T-helper 1 cell treated with Interleukin-12 subunit alpha and Interleukin-12 subunit beta and Interleukin-4 antibody, amounts not matched to agents 30 ng/mL and 1 ng/mL, for 36 hours (primary cell): ENCODE data around the gene CA12. TPM values are rescaled to one million over a fixed set of nuclear protein-coding genes. Genes with fewer than 3 reads are reported as not detected.
"Not testable (repeated sequence)": the region's sequence is repeated elsewhere in the genome, so short reads cannot be mapped to it uniquely, and the experiment has no call there.

Experiments
- intact Hi-C: fragments of 100-400 bp; cut with micrococcal nuclease; formaldehyde crosslinking; loops from one replicate; pipeline ENCODE4 v1.15.1; 2024
- total RNA-seq: library from RNA; stranded (reverse); gene quantifications from 2 replicates; pipeline ENCODE4 v1.2.3, GENCODE V29; 2022

CA12 gene
- total RNA-seq, 1 donor from 2014 or later = not detected

- intact Hi-C loops = no loop called here
Measured at GRCh38 chr15:63360170-63360569, 21.5 kb downstream of the CA12 start.

- intact Hi-C loops = no loop called here
Measured at GRCh38 chr15:63358241-63359029, 23.2 kb downstream of the CA12 start.

- intact Hi-C loops = no loop called here
Measured at GRCh38 chr15:63357731-63358130, 23.9 kb downstream of the CA12 start.

GRCh38 chr15:63357061-63357460 is 24.6 kb downstream of the CA12 start:
- intact Hi-C loops = no loop called here

DNA sequence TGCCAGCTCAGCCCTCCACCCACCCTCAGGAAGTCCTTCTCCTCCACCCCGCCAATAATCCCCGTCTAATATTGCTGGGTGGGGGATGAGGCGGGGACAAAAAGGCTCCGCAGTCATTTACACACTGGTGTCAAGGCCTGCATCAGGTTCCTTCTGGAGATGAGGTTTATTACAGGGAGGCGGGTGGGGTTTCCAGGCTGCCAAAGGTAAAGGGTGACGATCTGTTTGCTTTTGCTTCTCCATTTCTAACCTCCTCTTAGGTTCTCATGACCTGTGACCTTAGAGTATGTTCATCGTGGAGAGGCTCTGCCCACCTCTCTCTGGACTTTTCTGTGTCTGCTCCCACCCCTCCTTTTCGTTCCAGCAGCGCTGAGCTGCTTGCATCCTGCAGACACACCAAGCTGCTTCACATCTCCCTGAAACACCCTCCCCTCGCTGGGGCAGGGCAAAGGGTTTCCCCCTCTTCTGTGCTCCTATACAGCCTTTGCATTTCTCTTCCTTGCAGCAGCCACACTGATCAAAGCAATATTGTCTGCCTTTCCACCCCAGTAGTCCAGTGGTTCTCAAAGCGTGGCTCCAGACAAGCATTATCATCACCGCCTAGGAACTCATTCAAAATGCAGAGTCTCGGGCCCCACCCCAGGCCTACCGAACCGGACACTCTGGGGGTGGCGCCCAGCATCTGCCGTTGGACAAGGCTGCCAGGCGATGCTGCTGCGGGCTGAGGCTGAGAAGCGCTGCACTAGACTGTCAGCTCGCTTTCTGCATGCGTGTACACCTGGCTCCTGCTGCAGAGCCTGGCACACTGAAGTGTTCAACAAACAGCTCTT is 26.6 kb downstream of the CA12 start:
- intact Hi-C loops = no loop called here

GRCh38 chr15:63353887-63354286 is 27.8 kb downstream of the CA12 start:
- intact Hi-C loops = no loop called here

- intact Hi-C loops = no loop called here
Measured at GRCh38 chr15:63353261-63353660, 28.4 kb downstream of the CA12 start.

- intact Hi-C loops = no loop called here
Measured at GRCh38 chr15:63352808-63353207, 28.8 kb downstream of the CA12 start.

- intact Hi-C loops = no loop called here
Measured at GRCh38 chr15:63351170-63351569, 30.5 kb downstream of the CA12 start.

- intact Hi-C loops = no loop called here
Measured at GRCh38 chr15:63350178-63350621, 31.4 kb downstream of the CA12 start.

DNA sequence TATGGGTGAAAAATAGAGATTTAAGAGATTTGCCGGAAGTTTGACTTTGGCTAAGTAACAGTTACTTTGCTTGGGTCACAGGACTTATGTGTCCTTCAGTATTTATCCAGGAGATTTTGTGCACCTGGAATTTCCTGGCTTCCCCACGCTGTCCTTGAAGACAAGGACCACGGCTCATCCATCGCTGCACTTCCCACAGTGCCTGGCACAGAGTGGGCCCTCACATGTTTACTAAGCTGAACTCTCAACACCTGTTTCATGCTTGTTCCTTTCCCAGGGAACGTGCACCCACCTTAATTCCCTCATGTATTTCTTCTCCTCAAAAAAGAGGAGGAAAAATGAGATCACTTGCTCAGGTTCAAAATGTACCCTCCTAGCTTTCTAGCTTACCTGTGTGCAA is 32.0 kb downstream of the CA12 start:
- intact Hi-C loops = no loop called here

DNA sequence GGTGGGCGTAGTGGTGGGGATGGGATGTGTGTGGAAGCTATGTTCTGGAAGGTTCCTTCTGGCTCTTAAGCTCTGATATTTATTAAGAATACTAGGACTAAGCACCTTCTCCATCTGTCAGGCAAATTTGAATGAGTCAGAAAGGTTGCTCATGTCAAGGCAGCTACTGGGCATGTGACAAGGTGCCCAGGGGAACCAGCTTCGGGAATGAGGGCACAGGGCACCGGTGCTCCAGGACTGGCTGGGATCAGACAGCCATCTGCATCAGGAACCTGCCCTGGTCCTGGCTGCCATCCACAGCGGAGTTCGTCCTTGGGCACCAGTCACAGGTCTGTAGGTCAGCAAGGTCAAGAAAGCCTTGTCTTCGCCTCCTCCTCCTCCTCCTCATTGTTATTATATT is 32.5 kb downstream of the CA12 start:
- intact Hi-C loops = no loop called here

GRCh38 chr15:63348392-63348791 is 33.3 kb downstream of the CA12 start:
- intact Hi-C loops = no loop called here

DNA sequence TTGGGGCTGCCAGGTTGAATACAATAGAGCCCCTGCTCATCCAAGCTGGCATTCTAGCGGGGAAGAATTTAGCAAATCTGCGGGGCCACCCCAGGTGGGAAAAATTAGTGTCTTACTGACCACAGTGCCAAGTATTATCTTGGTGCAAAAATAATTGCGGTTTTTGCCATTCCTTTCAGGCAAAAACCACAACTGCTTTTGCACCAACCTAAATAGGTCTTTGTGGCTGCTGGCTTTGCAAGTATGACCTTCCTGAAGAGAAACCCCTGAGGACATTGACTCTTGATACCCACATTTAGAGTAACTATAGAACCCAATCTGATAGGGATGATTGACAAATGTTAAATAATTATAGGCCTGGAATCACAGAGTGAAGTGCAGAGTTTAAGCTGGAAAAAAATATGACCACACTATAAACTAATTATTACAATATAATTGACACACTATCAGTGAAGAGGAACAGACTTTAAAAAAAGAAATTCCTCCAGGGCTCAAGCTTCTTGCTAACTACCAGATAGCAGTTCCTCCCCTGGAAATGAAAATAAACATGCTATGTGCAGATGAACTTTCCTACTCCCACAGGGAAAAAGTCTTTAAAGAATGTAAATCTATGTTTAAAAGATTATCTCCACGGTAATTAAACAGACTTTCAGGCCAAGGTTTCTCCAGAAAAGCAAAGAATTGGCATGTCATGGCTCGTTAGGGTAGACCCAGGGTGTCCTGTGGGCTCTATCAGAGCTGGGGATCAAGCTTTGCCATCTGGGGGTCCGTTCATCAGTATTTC is 34.4 kb downstream of the CA12 start:
- intact Hi-C loops = no loop called here

DNA sequence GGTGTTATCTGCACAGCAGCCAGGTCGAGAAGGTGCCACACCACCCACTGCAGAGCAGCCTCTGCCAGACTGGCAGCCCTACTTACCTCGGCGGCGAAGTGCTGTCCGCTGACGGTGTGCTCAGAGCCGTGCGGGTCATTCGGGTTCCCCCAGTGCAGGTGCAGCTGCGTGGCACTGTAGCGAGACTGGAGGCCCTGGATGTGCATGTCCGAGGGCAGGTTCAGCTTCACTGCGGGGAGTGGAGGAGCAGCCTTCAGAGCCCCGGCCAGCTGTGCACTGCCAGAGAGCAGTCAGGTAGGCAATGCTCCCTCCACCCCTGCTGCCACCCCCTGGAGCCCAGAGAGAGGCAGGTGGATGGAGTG is 36.3 kb downstream of the CA12 start:
- intact Hi-C loops = no loop called here

DNA sequence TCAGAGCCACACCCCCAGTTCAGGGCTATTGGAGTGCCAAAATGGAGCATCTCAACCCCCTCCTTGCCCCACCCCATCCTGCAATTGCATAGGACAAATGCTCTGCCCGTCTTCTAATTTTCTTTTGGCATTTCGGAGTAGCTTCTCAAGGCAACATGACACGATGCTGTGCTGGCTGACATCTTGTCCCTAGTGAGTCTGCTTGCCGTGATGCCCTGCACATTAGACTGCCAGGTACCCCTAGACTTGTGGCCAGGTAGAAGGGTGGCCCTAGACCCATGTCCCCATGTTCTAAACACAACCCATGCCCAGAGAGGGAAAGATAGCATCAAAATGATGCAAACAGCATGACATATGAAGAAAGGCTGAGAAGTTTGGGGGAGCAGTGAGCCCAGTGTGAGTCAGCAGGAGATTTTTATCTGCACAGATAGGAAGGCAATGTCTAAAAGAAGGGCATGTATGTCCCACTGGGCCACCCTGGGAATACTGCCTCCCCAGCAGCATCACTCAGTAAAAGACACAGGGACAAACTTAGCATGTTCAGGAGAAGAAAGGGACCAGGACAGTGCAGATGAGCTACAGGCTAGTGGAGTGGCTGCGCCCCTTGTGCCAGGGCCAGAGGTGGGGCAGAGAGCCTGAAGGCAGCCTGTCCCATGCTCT is 36.8 kb downstream of the CA12 start:
- intact Hi-C loops = no loop called here

DNA sequence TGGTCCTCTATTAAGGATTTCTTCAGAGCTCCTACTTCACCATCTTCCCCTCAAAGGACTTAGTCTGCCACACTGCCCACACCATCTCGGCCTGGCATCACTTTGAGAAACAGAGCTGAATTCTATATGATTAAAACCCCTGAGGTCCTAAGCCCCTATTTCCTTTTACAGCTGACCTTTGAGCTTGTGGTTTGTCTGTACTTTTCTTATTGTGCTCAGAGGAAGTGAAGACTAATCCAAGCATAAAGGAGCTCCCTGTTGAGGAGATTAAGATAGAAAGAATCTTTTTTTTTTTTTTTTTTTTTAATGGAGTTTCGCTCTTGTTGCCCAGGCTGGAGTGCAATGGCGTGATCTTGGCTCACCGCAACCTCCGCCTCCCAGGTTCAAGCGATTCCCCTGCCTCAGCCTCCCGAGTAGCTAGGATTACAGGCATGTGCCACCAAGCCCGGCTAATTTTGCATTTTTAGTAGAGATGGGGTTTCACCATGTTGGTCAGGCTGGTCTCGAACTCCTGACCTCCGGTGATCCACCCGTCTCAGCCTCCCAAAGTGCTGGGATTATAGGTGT is 38.6 kb downstream of the CA12 start:
- intact Hi-C loops = not testable (repeated sequence)

DNA sequence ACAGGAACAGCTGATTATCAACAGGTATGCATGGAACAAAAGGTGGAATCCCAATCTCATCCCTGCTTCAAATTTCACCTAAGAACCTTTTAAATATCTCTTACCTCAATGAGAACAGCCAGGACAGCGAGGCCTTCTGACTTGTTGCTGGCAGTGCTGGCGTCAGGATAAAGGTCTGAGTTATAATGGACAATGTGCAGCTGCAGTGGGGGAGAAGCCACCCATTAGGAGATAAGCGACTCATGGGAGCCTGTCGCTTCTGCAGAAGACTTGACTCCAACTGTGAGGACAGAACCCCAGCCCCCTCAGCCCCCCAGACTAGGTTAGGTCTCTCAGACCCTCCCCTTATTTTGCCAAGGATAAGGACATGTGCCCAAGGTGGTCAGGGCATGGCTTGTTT is 39.7 kb downstream of the CA12 start:
- intact Hi-C loops = no loop called here

DNA sequence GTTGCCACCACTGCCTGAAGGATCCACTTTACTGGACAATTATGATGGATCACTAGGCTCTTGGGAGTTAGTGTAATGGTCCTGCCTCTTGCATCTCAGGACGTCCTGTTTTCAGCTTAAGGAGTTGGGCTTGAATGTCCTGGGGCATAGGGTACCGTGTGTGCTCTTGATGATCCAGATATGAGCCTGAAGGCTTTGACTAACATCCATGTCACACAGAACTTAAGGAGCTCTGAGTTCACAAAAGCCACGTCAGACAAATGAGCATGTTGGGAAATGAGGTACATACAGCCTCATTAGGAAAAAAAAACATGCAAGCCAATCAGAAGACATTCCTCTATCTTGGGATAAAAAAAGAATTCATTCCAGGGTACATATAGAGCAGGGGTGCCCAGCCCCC is 40.8 kb downstream of the CA12 start:
- intact Hi-C loops = no loop called here

DNA sequence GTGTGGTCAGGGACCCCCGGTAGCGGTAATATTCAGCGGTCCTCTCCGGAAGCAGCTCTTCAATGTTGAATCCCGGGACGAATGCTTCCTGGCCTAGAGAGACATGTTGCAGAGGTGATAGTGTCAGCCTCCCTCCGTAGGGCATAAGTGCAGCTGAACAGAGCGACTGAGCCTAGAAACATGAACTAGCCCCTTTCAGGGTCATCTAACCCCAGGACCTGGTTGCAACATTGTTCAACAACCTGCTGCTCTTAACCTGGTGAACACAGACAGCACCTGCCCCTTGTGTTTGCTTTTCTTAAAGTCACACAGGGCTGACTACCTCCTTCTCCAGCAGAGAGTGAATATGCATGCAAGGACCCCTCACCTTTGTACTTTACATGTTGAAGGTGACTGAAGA is 41.3 kb downstream of the CA12 start:
- intact Hi-C loops = no loop called here

- intact Hi-C loops = no loop called here
Measured at GRCh38 chr15:63339836-63340235, 41.8 kb downstream of the CA12 start.
